CD4-positive, alpha-beta T cell treated with Interleukin-1 beta for 1 hour (primary cell): Measurements from ENCODE around the gene ITSN1.
"Not testable (repeated sequence)": the region's sequence is repeated elsewhere in the genome, so short reads cannot be mapped to it uniquely, and the experiment has no call there.

Source experiments
- DNase-seq, 2 donors: peaks; one replicate each; pipeline ENCODE4 v3.0.0-alpha.2; 2020 to 2022

Gene ITSN1

DNA sequence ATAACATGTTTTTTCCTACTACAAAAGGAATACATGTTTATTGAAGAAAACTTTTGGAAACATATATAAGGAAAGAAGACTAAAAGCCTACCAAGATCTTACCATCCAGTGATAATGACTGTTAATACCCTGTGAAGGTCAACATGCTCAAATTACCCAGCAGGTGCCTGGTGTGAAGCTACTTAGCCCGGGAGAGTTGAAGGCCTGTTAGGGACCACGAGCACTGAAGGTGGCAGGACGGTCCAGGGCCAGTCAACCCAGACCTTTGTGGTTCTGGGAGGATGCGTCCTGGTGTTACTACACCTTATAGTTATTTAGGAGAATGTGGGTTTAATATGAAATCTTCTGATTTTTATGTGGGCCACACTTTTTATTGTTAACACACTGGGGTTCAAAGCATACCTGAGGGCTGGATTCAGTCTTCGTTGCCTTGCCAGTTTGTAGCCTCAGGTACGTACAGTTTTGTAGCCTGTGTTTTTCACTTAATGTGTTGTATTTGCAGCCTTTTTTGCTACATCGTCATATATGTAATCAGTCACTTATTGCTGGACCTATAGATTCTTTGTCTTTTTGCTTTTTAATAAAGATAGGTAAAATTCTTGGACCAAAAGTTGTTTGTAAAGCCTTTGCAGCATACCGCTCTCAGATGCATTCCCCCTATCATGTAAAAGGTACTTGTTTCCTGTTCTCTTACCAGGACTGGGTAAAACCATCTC lies 9.8 kb downstream of the ITSN1 start:
- no peak for DNase-seq

- DNase-seq: no peak
Measured at GRCh38 chr21:33654412-33654811, 12.1 kb downstream of the ITSN1 start.

GRCh38 chr21:33655588-33656221 lies 13.4 kb downstream of the ITSN1 start:
- DNase-seq: no peak

DNA sequence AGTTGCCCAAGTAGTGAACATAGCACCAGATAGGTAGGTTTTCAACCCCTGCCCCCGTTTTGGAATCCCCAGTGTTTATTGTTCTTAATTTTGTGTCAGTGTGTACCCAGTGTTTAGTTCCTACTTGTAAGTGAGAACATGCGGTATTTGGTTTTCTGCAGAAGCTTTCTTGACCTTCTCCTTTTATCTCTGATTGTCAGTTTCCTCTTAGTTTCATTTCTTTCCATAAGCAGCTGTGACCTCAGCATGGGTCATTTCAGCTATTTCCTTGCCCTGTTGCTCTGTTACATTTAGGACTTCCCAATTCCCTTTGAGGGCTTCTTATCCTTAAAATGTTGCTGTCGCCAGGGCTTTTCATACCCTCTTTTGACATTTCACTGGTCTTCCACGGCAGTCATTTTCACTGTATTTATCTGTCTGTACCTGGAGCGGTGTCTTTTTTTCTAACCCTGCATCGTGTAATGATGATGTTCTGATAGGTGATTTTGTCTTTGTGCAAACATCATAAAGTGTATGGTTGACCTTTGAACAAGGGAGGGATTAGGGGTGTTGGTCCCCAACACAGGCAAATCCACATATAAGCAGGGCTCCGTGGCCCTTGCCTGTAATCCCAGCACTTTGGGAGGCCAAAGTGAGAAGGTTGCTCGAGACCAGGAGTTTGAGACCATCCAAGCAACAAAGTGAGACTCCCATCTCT lies 15.0 kb downstream of the ITSN1 start:
- no peak for DNase-seq

DNA sequence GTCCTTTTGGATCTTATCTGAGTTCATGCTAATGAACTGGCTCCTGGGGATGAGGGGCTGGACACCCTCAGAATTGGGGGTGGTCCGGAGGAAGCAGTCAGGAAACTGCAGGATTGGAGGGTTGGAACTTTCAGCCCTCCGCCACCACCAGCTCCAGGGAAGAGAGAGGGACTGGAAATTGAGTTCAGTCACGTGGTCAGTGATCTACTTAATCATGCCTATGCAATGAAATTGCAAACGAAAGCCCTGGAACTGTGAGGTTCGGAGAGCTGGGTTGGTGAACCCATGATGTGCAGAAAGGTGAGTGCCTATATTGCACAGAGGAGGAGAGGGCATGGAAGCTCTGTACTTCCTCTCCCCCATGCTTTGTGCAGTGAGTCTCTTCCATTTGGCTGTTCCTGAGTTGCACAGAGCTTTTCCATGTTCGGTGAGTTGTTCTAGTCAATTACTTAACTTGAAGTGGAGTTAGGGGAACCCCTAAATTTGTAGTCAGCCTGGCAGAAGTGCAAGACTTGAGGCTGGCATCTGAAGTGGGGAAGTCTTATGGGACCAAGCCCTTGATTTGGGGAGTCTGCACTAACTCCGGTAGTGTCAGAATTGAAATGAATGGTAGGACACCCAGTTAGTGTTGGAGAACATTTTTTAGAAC lies 16.7 kb downstream of the ITSN1 start:
- no peak for DNase-seq

- DNase-seq: no peak
Measured at GRCh38 chr21:33659568-33659949, 17.3 kb downstream of the ITSN1 start.

DNA sequence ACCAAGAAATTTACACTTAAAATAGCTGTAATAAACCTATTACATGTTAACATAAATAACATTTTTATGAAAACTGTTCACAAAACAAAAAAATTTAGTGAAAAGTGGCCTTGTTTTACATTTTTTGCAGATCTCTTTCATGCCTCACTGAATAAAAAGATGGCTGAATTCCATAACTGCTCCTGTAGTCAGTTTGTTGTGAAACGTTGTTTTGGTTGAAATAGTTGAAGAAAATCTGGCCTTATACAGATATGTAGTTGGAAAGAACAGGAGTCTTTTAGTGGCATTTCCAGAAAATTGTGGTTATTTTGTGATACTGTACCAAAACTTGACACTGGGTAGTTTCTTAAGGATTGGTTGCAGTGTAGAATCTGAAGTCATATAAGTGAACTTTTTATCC lies 18.1 kb downstream of the ITSN1 start:
- DNase-seq: no peak

GRCh38 chr21:33661146-33661545 lies 18.8 kb downstream of the ITSN1 start:
- DNase-seq: no peak

DNA sequence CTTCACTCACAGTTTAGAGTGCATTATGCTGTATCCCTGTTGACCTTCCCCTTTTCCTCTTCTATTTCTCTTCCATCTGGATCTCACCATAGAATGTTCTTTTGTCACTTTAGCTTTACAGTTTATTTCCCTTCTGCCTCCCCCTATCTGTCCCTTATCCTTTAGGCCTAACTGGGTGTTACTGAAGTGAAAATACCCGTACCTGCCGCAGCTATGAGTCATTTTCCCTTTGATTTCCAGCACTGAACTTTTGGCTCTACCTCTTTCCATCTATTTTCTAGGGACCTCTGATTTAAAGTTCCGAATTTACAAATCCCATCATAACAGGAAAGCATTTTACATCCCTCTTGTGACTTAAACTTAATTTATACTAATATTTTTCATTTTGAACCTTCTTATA lies 19.7 kb downstream of the ITSN1 start:
- no peak for DNase-seq

GRCh38 chr21:33663241-33663640 lies 20.9 kb downstream of the ITSN1 start:
- DNase-seq: no peak

DNA sequence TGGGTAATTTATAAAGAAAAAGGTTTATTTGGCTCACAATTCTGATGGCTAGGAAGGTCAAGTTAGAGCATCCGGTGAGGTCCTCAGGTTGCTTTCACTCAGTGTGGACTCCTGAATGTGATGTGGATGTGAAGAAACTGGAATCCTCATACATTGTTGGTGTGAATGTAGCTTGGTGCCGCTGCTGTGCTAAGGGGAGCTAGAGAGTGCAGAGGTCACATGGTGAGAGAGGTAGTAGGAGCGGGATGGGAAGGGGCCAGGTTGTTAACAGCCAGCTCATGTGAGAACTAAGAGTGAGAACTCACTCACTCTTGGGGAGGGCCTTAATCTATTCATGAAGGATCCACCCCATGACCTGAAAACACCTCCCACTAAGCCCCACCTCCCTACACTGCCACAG lies 21.8 kb downstream of the ITSN1 start:
- DNase-seq: no peak

- no peak for DNase-seq
Measured at GRCh38 chr21:33666153-33666552, 23.9 kb downstream of the ITSN1 start.

GRCh38 chr21:33667636-33668035 lies 25.3 kb downstream of the ITSN1 start:
- no peak for DNase-seq

- no peak for DNase-seq
Measured at GRCh38 chr21:33668180-33668579, 25.9 kb downstream of the ITSN1 start.

GRCh38 chr21:33668620-33669019 lies 26.3 kb downstream of the ITSN1 start:
- no peak for DNase-seq

DNA sequence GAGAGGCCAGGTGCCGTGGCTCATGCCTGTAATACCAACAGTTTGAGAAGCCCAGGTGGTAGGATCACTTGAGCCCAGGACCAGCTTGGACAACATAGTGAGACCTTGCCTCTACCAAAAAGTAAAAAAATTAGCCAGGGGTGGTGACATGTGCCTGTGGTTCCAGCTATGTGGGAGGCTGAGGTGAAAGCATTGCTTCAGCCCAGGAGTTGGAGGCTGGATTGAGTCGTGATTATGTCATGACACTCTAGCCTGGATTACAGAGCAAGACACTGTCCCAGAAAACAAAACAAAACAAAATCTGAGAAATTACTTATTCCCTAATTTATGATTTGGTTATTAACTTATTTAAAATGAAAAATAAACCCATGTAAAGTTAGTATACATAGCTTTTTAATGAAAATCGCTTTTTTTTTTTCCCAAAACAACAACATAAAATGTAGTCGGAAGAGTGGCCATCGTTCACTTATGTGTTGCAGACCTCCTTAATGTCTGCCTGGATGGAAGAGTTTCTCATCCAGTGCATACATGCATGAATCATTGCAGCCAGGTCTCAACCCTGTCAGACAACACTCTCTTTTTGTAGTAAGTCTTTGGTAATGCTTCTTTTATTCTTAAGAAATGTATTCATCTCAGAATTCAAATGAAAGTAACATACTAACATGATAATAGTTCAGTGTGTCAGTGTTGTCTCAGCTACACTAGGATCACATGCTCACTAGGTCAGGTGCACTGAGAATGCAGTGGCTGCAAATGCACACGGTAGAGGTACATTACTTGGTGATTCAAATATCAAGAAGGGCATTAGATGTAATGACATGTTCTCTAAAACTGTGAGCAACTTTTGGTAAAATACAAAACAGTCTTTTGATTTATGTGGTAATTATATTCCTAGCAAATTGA lies 28.0 kb downstream of the ITSN1 start:
- no peak for DNase-seq

DNA sequence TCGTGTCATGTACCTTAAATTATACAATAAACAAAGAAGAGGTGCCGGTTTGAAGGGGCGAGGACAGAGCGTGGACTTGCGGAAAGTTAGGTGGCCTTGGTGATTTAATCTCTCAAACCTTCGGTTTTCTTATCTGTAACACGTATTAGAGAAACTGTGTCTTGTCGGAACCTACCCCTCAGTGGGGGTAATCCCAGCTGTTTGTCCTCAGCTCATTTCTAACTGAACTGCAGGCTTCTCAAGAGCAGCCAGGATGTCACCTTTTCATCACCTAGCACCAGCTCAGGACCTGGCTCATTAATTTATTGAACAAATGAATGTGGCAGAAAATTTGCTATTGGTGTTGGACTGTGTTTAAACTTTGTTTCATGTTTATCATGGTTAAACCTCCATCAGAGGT lies 31.2 kb downstream of the ITSN1 start:
- DNase-seq: no peak

DNA sequence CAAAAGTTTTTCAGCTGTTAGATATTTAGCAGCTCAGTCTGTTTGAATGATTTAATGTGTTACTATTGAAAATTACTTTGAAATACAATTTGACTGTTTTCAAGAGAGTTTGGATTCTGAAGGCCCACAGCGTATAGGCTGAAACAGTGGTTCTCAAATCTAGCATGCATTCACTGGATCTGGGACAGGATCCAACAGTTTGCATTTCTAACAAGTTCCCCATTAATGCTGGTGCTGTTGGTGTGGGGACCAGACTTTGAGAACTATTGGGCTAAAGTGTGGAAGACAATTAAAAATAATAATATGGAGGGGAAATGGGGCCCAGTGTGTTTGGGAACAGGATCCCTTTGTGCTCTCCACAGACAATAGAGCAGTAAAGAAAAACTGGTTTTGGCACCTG lies 31.9 kb downstream of the ITSN1 start:
- DNase-seq: no peak

DNA sequence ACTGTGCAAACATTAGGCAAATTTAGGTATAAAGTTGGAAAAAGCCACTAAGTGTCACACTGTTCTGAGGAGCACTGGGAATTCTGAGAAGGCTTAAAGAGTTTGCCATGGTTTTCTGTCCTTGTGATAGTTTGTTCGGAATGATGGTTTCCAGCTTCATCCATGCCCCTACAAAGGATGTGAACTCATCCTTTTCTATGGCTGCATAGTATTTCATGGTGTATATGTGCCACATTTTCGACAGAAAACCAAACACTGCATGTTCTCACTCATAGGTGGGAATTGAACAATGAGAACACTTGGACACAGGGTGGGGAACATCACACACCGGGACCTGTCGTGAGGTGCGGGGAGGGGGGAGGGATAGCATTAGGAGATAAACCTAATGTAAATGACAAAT lies 34.4 kb downstream of the ITSN1 start:
- not testable (repeated sequence) for DNase-seq

GRCh38 chr21:33677450-33677849 lies 35.1 kb downstream of the ITSN1 start:
- DNase-seq: no peak

DNA sequence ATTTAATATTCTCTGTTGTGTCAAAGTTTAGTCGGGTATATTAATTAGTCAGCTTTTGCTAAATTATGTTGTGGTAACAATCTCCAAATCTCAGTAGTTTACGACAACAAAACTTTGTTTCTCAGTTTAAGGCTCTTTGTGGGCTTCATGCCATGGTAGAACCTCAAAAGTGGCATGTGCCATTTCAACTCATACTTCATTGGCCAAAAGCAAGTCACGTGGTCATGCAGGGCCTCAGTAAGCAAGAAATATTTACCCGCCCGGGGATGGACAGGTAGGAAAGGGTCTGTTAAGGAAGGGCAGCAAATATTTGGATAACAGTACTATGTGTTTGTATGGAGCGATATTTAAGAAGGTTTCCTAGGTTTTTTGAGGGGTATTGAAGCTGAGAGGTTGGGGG lies 38.6 kb downstream of the ITSN1 start:
- DNase-seq: no peak

- DNase-seq: no peak
Measured at GRCh38 chr21:33682992-33683627, 40.8 kb downstream of the ITSN1 start.
